IMR-90 (cell line): ENCODE measurements around the gene MTREX. TPM values are rescaled to one million over a fixed set of nuclear protein-coding genes. Genes with fewer than 3 reads are reported as not detected.

Experiments used
- ATAC-seq: fragments of 200-7000 bp; cut with Tn5 transposase; 2 replicates; pipeline ENCODE4 v1.9.1; 2020; ENCODE audit warnings: low read depth, mild to moderate bottlenecking, moderate library complexity
- BruUV-seq: library from RNA; stranded (reverse); fragments of 400-500 nt; replicated peaks from 2 replicates; lab custom pipeline; 2021; lab: Mats Ljungman, UMichigan
- CTCF ChIA-PET: fragments of 300-600 bp; formaldehyde crosslinking; extraction: SDS; loops from one replicate; lab custom pipeline; 2021; ENCODE audit warnings: antibody characterized with exemption; lab: Yijun Ruan, JAX
- POLR2A ChIA-PET: fragments of 300-600 bp; sonication (Branson Sonifier 250); formaldehyde crosslinking; loops from one replicate; lab custom pipeline; 2022; ENCODE audit warnings: antibody characterized with exemption; ENCODE audit not compliant: unreplicated experiment; lab: Charles Lee
- DNase-seq: peaks from one replicate; pipeline ENCODE4 v3.0.0; 2013
- H2AFZ ChIP-seq: replicated peaks from 2 replicates; pipeline ENCODE3; 2013; ENCODE audit warnings: low read length, mild to moderate bottlenecking; ENCODE audit not compliant: poor library complexity
- H2AK5ac ChIP-seq: 2 replicates; pipeline ENCODE4 v1.6.1; 2013; ENCODE audit warnings: low read depth, low read length, inconsistent platforms
- H2AK9ac ChIP-seq: replicated peaks from 2 replicates; pipeline ENCODE3; 2013; ENCODE audit warnings: mild to moderate bottlenecking, low read depth, low read length, moderate library complexity; ENCODE audit not compliant: poor library complexity
- H2BK120ac ChIP-seq: 2 replicates; pipeline ENCODE4 v1.6.1; 2013; ENCODE audit warnings: low read depth, low read length, inconsistent platforms
- H2BK15ac ChIP-seq: 3 replicates; pipeline ENCODE4 v1.6.1; 2013; ENCODE audit warnings: low read depth, low read length, inconsistent platforms
- H2BK20ac ChIP-seq: 2 replicates; pipeline ENCODE4 v1.6.1; 2013; ENCODE audit warnings: low read depth, mild to moderate bottlenecking, inconsistent platforms, low read length, moderate library complexity
- H2BK5ac ChIP-seq: 2 replicates; pipeline ENCODE4 v1.6.1; 2013; ENCODE audit warnings: mild to moderate bottlenecking, low read depth, low read length, inconsistent platforms; ENCODE audit not compliant: poor library complexity, severe bottlenecking
- H3K14ac ChIP-seq: replicated peaks from 2 replicates; pipeline ENCODE4 v1.6.1; 2013; ENCODE audit warnings: low read depth, low read length, inconsistent platforms
- H3K18ac ChIP-seq: 2 replicates; pipeline ENCODE4 v1.6.1; 2013; ENCODE audit warnings: low read depth, low read length, control low read depth
- H3K23ac ChIP-seq: 2 replicates; pipeline ENCODE4 v1.6.1; 2013; ENCODE audit warnings: low read depth, low read length, inconsistent platforms
- H3K27ac ChIP-seq: 2 replicates; pipeline ENCODE4 v1.5.1; 2013; ENCODE audit warnings: mild to moderate bottlenecking, control low read depth, low read length; ENCODE audit not compliant: insufficient read depth
- H3K27me3 ChIP-seq: 2 replicates; pipeline ENCODE4 v1.6.1; 2013; ENCODE audit warnings: low read length; ENCODE audit not compliant: control insufficient read depth, insufficient read depth
- H3K36me3 ChIP-seq: 2 replicates; pipeline ENCODE4 v1.6.1; 2013; ENCODE audit warnings: low read length, mixed read lengths; ENCODE audit not compliant: control insufficient read depth, insufficient read depth
- H3K4ac ChIP-seq: 2 replicates; pipeline ENCODE4 v1.6.1; 2013; ENCODE audit warnings: low read depth, low read length, inconsistent platforms
- H3K4me1 ChIP-seq: 2 replicates; pipeline ENCODE4 v1.6.1; 2013; ENCODE audit warnings: low read length, mixed read lengths; ENCODE audit not compliant: control insufficient read depth, insufficient read depth
- H3K4me2 ChIP-seq: 2 replicates; pipeline ENCODE4 v1.6.1; 2013; ENCODE audit warnings: low read depth, mild to moderate bottlenecking, control low read depth, low read length, moderate library complexity
- H3K4me3 ChIP-seq: 2 replicates; pipeline ENCODE4 v1.5.1; 2013; ENCODE audit warnings: low read depth, mild to moderate bottlenecking, control low read depth, low read length, moderate library complexity; ENCODE audit not compliant: insufficient read depth
- H3K56ac ChIP-seq: 2 replicates; pipeline ENCODE4 v1.6.1; 2013; ENCODE audit warnings: low read length, inconsistent platforms; ENCODE audit not compliant: insufficient read depth; ENCODE audit errors: extremely low read depth
- H3K79me1 ChIP-seq, 2 experiments: 2 replicates each; pipeline ENCODE4 v1.6.1; 2013; ENCODE audit warnings: low read length in 2 of 2, inconsistent platforms in 1 of 2, low read depth in 1 of 2
- H3K9ac ChIP-seq: 2 replicates; pipeline ENCODE4 v1.6.1; 2013; ENCODE audit warnings: low read depth, low read length, control low read depth
- H3K9me1 ChIP-seq: 2 replicates; pipeline ENCODE4 v1.6.1; 2013; ENCODE audit warnings: low read length, inconsistent platforms; ENCODE audit not compliant: insufficient read depth
- H3K9me3 ChIP-seq: 2 replicates; pipeline ENCODE4 v1.6.1; 2013; ENCODE audit warnings: low read length; ENCODE audit not compliant: control insufficient read depth, insufficient read depth
- H4K20me1 ChIP-seq: 2 replicates; pipeline ENCODE4 v1.6.1; 2013; ENCODE audit warnings: low read length, inconsistent platforms; ENCODE audit not compliant: insufficient read depth
- H4K5ac ChIP-seq: 2 replicates; pipeline ENCODE4 v1.6.1; 2013; ENCODE audit warnings: mild to moderate bottlenecking, low read depth, low read length, control low read depth
- H4K8ac ChIP-seq, 2 experiments: 2 replicates each; pipeline ENCODE4 v1.6.1; 2013; ENCODE audit warnings: low read depth in 2 of 2, low read length in 2 of 2, control low read depth in 1 of 2, inconsistent platforms in 1 of 2
- H4K91ac ChIP-seq: 2 replicates; pipeline ENCODE4 v1.6.1; 2013; ENCODE audit warnings: low read depth, low read length, inconsistent platforms; ENCODE audit not compliant: insufficient read depth
- CTCF ChIP-seq: conservative IDR thresholded peaks from 2 replicates; pipeline ENCODE4 v1.5.1; 2012; ENCODE audit warnings: mild to moderate bottlenecking, low read depth, low read length, improper control_type of control experiment
- WGBS, 2 experiments: methylation state at CpG; one replicate each; pipeline versions ENCODE4 v1.1.5 to v1.1.7; 2013; ENCODE audit warnings: missing lambda C conversion rate in 2 of 2; ENCODE audit not compliant: insufficient read length in 1 of 2; ENCODE audit errors: extremely low coverage in 2 of 2; 5-methylcytosine and 5-hydroxymethylcytosine counted together
- dilution Hi-C: fragments of 300-500 bp; cut with HindIII; formaldehyde crosslinking; loops from one replicate; pipeline ENCODE4 v1.14.3; 2018; ENCODE audit warnings: low sequenced_read_pairs; ENCODE audit not compliant: unreplicated experiment
- in situ Hi-C: fragments of 300-500 bp; cut with MboI; formaldehyde crosslinking; loops from 3 replicates; pipeline ENCODE4 v1.14.3; 2019; ENCODE audit warnings: low sequenced_read_pairs, inconsistent platforms, mixed read lengths
- intact Hi-C: fragments of 100-400 bp; cut with micrococcal nuclease; formaldehyde crosslinking; loops from 2 replicates; pipeline ENCODE4 v1.10.0; 2022
- polyA plus RNA-seq, 3 experiments: library from polyadenylated mRNA; depleted of rRNA; stranded (reverse); fragments of >200 nt; gene quantifications; 2 replicates each; pipeline ENCODE4 v1.2.3, GENCODE V29; 2012; ENCODE audit warnings: low replicate concordance in 1 of 3
- total RNA-seq: library from RNA; depleted of rRNA; stranded (reverse); fragments of >200 nt; gene quantifications from 2 replicates; pipeline ENCODE4 v1.2.3, GENCODE V29; 2012
- TF ChIP-seq, protein P1 (sequence below): fragments of 150-350 bp; IDR thresholded peaks from 2 replicates; pipeline ENCODE4 v1.6.1; 2017; ENCODE audit warnings: mild to moderate bottlenecking, antibody characterized with exemption, low read length, low read depth

The MTREX gene
- total and polyA plus RNA-seq, 2 of the 4 experiments (the other 2 are of a cell fraction) = 22.1 to 33.2 TPM

- Histone ChIP-seq H3K27me3 (no peaks in the 10 kb centered on the region), H3K14ac (no peak overlapping the region), H3K4me3 (no peak overlapping the region), H3K9ac (no peak overlapping the region), H3K4ac (no peak overlapping the region), H2AK5ac (no peak overlapping the region), H3K4me2 (no peak overlapping the region), H4K8ac (no peak overlapping the region), H3K18ac (no peak overlapping the region), H4K20me1 (no peaks in the 10 kb centered on the region), H3K4me1 (peaks cover 3% of the 10 kb centered on the region; the same call in 1 of the 2 replicates), H3K9me3 (no peaks in the 10 kb centered on the region), H3K27ac (no peak overlapping the region), H4K91ac (no peak overlapping the region), H3K79me1 (no peaks in the 10 kb centered on the region; a peak in 2 of 4 replicates), H2BK5ac (no peak overlapping the region), H2AK9ac (no peak overlapping the region), H3K36me3 (peaks cover 6% of the 10 kb centered on the region), H2BK20ac (no peak overlapping the region), H3K9me1 (peaks cover 6% of the 10 kb centered on the region; the same call in 1 of the 2 replicates), H2AFZ (no peak overlapping the region), H2BK120ac (no peak overlapping the region), H4K5ac (no peak overlapping the region), H2BK15ac (no peak overlapping the region), H3K23ac (no peak overlapping the region), H3K56ac (no peak overlapping the region)
- POLR2A ChIA-PET = no interaction called here
- intact Hi-C loops = no loop called here
- WGBS, 2 experiments = no CpG with 5 or more reads among the region's 3 CpGs
- DNase-seq (no peak), ATAC-seq (no peak)
- BruUV-seq = no TSS peak
- TF ChIP-seq CTCF = no peak
- TF ChIP-seq, protein P1, sequence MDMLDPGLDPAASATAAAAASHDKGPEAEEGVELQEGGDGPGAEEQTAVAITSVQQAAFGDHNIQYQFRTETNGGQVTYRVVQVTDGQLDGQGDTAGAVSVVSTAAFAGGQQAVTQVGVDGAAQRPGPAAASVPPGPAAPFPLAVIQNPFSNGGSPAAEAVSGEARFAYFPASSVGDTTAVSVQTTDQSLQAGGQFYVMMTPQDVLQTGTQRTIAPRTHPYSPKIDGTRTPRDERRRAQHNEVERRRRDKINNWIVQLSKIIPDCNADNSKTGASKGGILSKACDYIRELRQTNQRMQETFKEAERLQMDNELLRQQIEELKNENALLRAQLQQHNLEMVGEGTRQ = no peak
- dilution Hi-C loops = no loop called here
- in situ Hi-C loops = no loop called here
- CTCF ChIA-PET = no interaction called here
Observed at GRCh38 chr5:55445791-55446190, 138.0 kb downstream of the MTREX start.
